HEK293 (cell line): ENCODE data around the gene ASIC1.

Experiments
- BCL11A ChIP-seq: fragments of 450-650 bp; formaldehyde crosslinking; IDR thresholded peaks from 2 replicates; pipeline ENCODE4 v1.5.1; 2016; ENCODE audit warnings: low read depth, missing biosample characterization, missing genetic modification characterization
- FEZF1 ChIP-seq: fragments of 450-650 bp; formaldehyde crosslinking; IDR thresholded peaks from 2 replicates; pipeline ENCODE4 v1.5.1; 2016; ENCODE audit warnings: missing biosample characterization, missing genetic modification characterization
- GLI2 ChIP-seq: fragments of 450-650 bp; formaldehyde crosslinking; IDR thresholded peaks from 2 replicates; pipeline ENCODE4; 2017; ENCODE audit warnings: missing biosample characterization, missing genetic modification characterization, low read depth, borderline replicate concordance
- GLI4 ChIP-seq: fragments of 450-650 bp; formaldehyde crosslinking; IDR thresholded peaks from 2 replicates; pipeline ENCODE4 v1.5.1; 2016; ENCODE audit warnings: missing biosample characterization, missing genetic modification characterization
- GLIS1 ChIP-seq: fragments of 450-650 bp; formaldehyde crosslinking; IDR thresholded peaks from 2 replicates; pipeline ENCODE4 v1.5.1; 2016; ENCODE audit warnings: missing biosample characterization, missing genetic modification characterization
- HOXD13 ChIP-seq: sonication (generic); formaldehyde crosslinking; IDR thresholded peaks from 2 replicates; pipeline ENCODE4 v1.8.0; 2022; ENCODE audit warnings: missing genetic modification reagents, borderline replicate concordance
- KLF7 ChIP-seq: fragments of 450-650 bp; formaldehyde crosslinking; IDR thresholded peaks from 2 replicates; pipeline ENCODE4 v1.5.1; 2016; ENCODE audit warnings: missing biosample characterization, missing genetic modification characterization, borderline replicate concordance
- MZF1 ChIP-seq: fragments of 450-650 bp; formaldehyde crosslinking; IDR thresholded peaks from 2 replicates; pipeline ENCODE4 v1.5.1; 2017; ENCODE audit warnings: missing biosample characterization, missing genetic modification characterization, borderline replicate concordance
- SCRT2 ChIP-seq: fragments of 450-650 bp; formaldehyde crosslinking; IDR thresholded peaks from 2 replicates; pipeline ENCODE4 v1.5.1; 2016; ENCODE audit warnings: missing biosample characterization, missing genetic modification characterization
- SP2 ChIP-seq: fragments of 450-650 bp; formaldehyde crosslinking; IDR thresholded peaks from 2 replicates; pipeline ENCODE4 v1.5.1; 2016; ENCODE audit warnings: missing biosample characterization, missing genetic modification characterization
- YY2 ChIP-seq: fragments of 450-650 bp; formaldehyde crosslinking; IDR thresholded peaks from 2 replicates; pipeline ENCODE4 v1.5.1; 2016; ENCODE audit warnings: missing biosample characterization, missing genetic modification characterization
- ZBTB21 ChIP-seq: fragments of 450-650 bp; formaldehyde crosslinking; IDR thresholded peaks from 2 replicates; pipeline ENCODE4 v1.5.1; 2017; ENCODE audit warnings: missing biosample characterization, missing genetic modification characterization
- ZBTB48 ChIP-seq: fragments of 450-650 bp; formaldehyde crosslinking; IDR thresholded peaks from 2 replicates; pipeline ENCODE4 v1.5.1; 2016; ENCODE audit warnings: missing biosample characterization, missing genetic modification characterization
- ZFHX2 ChIP-seq: fragments of 450-650 bp; formaldehyde crosslinking; conservative IDR thresholded peaks from 2 replicates; pipeline ENCODE4 v1.5.1; 2016; ENCODE audit warnings: missing biosample characterization, missing genetic modification characterization
- ZFP3 ChIP-seq: fragments of 450-650 bp; formaldehyde crosslinking; IDR thresholded peaks from 2 replicates; pipeline ENCODE4 v1.5.1; 2016; ENCODE audit warnings: low read depth, missing biosample characterization, missing genetic modification characterization
- ZFP69B ChIP-seq: fragments of 450-650 bp; formaldehyde crosslinking; IDR thresholded peaks from 2 replicates; pipeline ENCODE4 v1.5.1; 2016; ENCODE audit warnings: missing biosample characterization, missing genetic modification characterization
- ZNF214 ChIP-seq: fragments of 450-650 bp; formaldehyde crosslinking; IDR thresholded peaks from 2 replicates; pipeline ENCODE4 v1.5.1; 2017; ENCODE audit warnings: missing biosample characterization, mild to moderate bottlenecking, missing genetic modification characterization, borderline replicate concordance
- ZNF37A ChIP-seq: fragments of 450-650 bp; IDR thresholded peaks from 2 replicates; pipeline ENCODE4 v1.5.1; 2018; ENCODE audit warnings: missing biosample characterization, missing genetic modification characterization
- ZNF404 ChIP-seq: fragments of 450-650 bp; formaldehyde crosslinking; IDR thresholded peaks from 2 replicates; pipeline ENCODE4 v1.5.1; 2017; ENCODE audit warnings: missing biosample characterization, missing genetic modification characterization
- ZNF426 ChIP-seq: fragments of 450-650 bp; formaldehyde crosslinking; IDR thresholded peaks from 2 replicates; pipeline ENCODE4 v1.5.1; 2017; ENCODE audit warnings: missing biosample characterization, missing genetic modification characterization, mild to moderate bottlenecking, inconsistent platforms, moderate library complexity
- ZNF529 ChIP-seq: fragments of 450-650 bp; formaldehyde crosslinking; IDR thresholded peaks from 2 replicates; pipeline ENCODE4 v1.5.1; 2017; ENCODE audit warnings: missing genetic modification characterization, missing biosample characterization; ENCODE audit not compliant: insufficient replicate concordance
- ZNF544 ChIP-seq: fragments of 450-650 bp; formaldehyde crosslinking; IDR thresholded peaks from 2 replicates; pipeline ENCODE4 v1.5.0; 2017; ENCODE audit warnings: missing biosample characterization, missing genetic modification characterization
- ZNF623 ChIP-seq: fragments of 450-650 bp; formaldehyde crosslinking; IDR thresholded peaks from 2 replicates; pipeline ENCODE4 v1.5.1; 2016; ENCODE audit warnings: missing biosample characterization, missing genetic modification characterization
- ZNF785 ChIP-seq: fragments of 450-650 bp; formaldehyde crosslinking; IDR thresholded peaks from 2 replicates; pipeline ENCODE4 v1.5.1; 2016; ENCODE audit warnings: missing biosample characterization, missing genetic modification characterization
- ZNF830 ChIP-seq: fragments of 450-650 bp; IDR thresholded peaks from 2 replicates; pipeline ENCODE4 v1.5.0; 2018; ENCODE audit warnings: missing biosample characterization, missing genetic modification characterization, low read depth, mild to moderate bottlenecking, moderate library complexity
- TF ChIP-seq, protein P1 (sequence below): fragments of 450-650 bp; formaldehyde crosslinking; IDR thresholded peaks from 2 replicates; pipeline ENCODE4 v1.5.1; 2016; ENCODE audit warnings: missing biosample characterization, missing genetic modification characterization
- TF ChIP-seq, protein P2 (sequence below): fragments of 450-650 bp; formaldehyde crosslinking; IDR thresholded peaks from 2 replicates; pipeline ENCODE4 v1.5.1; 2016; ENCODE audit warnings: missing biosample characterization, missing genetic modification characterization
- TF ChIP-seq, protein P3 (sequence below): fragments of 450-650 bp; formaldehyde crosslinking; IDR thresholded peaks from 2 replicates; pipeline ENCODE4 v1.5.1; 2017; ENCODE audit warnings: missing biosample characterization, missing genetic modification characterization
- TF ChIP-seq, protein P4 (sequence below): fragments of 450-650 bp; formaldehyde crosslinking; IDR thresholded peaks from 2 replicates; pipeline ENCODE4 v1.5.1; 2016; ENCODE audit warnings: missing biosample characterization, missing genetic modification characterization, borderline replicate concordance
- TF ChIP-seq, protein P5 (sequence below): fragments of 450-650 bp; formaldehyde crosslinking; IDR thresholded peaks from 2 replicates; pipeline ENCODE4 v1.5.1; 2016; ENCODE audit warnings: missing biosample characterization, missing genetic modification characterization

The ASIC1 gene

DNA sequence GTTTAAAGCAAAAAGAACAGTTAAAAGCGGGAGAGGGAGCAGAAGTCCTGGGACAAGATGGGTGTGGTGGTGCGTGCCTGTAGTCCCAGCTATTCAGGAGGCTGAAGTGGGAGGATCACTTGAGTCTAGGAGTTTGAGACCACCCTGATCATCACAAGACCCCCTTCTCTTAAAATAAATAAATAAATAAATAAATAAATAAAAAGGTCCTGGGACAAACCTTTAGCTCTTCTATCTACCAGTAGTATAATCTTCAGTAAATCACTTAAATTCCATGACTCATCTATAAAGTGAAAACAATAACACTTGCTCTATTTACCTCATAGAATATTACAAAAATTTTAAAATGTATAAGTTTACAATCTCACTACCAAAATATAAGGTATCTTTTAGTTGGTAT, 37.9 kb upstream of the ASIC1 start (continued):
- TF ChIP-seq ZNF404 (tag by site-specific recombination), result no peak
- no peak for TF ChIP-seq ZFP69B (tag by site-specific recombination)
- TF ChIP-seq ZNF214 (tag by site-specific recombination), result no peak
- TF ChIP-seq MZF1 (tag by site-specific recombination), result no peak
- no peak for TF ChIP-seq SP2 (tag by site-specific recombination)
- TF ChIP-seq BCL11A, result no peak
- TF ChIP-seq ZBTB48 (tag by site-specific recombination), result no peak
- TF ChIP-seq ZNF529, result no peak
- TF ChIP-seq ZBTB21, result no peak
- no peak for TF ChIP-seq ZFP3 (tag by site-specific recombination)
- TF ChIP-seq KLF7 (tag by site-specific recombination), result no peak
- no peak for TF ChIP-seq ZFHX2
- no peak for TF ChIP-seq ZNF785 (tag by site-specific recombination)
- no peak for TF ChIP-seq GLIS1 (tag by site-specific recombination)
- TF ChIP-seq GLI2 (tag by site-specific recombination), result no peak
- no peak; the same call in 1 of the 2 replicates for TF ChIP-seq ZNF623 (tag by site-specific recombination)
- no peak for TF ChIP-seq ZNF544 (tag by site-specific recombination)
- TF ChIP-seq ZNF37A, result no peak
- TF ChIP-seq, protein P1, sequence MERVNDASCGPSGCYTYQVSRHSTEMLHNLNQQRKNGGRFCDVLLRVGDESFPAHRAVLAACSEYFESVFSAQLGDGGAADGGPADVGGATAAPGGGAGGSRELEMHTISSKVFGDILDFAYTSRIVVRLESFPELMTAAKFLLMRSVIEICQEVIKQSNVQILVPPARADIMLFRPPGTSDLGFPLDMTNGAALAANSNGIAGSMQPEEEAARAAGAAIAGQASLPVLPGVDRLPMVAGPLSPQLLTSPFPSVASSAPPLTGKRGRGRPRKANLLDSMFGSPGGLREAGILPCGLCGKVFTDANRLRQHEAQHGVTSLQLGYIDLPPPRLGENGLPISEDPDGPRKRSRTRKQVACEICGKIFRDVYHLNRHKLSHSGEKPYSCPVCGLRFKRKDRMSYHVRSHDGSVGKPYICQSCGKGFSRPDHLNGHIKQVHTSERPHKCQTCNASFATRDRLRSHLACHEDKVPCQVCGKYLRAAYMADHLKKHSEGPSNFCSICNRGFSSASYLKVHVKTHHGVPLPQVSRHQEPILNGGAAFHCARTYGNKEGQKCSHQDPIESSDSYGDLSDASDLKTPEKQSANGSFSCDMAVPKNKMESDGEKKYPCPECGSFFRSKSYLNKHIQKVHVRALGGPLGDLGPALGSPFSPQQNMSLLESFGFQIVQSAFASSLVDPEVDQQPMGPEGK (tag by site-specific recombination), result no peak
- TF ChIP-seq SCRT2, result no peak
- TF ChIP-seq HOXD13, result no peak
- TF ChIP-seq, protein P2, sequence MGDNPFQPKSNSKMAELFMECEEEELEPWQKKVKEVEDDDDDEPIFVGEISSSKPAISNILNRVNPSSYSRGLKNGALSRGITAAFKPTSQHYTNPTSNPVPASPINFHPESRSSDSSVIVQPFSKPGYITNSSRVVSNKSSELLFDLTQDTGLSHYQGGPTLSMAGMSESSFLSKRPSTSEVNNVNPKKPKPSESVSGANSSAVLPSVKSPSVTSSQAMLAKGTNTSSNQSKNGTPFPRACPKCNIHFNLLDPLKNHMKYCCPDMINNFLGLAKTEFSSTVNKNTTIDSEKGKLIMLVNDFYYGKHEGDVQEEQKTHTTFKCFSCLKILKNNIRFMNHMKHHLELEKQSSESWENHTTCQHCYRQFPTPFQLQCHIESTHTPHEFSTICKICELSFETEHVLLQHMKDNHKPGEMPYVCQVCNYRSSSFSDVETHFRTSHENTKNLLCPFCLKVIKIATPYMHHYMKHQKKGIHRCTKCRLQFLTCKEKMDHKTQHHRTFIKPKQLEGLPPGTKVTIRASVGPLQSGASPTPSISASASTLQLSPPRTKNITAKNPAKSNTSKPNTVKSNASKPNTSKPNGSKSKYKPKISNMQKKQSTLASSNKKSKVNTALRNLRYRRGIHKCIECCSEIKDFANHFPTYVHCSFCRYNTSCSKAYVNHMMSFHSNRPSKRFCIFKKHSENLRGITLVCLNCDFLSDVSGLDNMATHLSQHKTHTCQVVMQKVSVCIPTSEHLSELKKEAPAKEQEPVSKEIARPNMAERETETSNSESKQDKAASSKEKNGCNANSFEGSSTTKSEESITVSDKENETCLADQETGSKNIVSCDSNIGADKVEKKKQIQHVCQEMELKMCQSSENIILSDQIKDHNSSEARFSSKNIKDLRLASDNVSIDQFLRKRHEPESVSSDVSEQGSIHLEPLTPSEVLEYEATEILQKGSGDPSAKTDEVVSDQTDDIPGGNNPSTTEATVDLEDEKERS (tag by site-specific recombination), result no peak
- TF ChIP-seq ZNF426 (tag by site-specific recombination), result peak; percentile 56; the same call in 1 of the 2 replicates
- TF ChIP-seq YY2 (tag by site-specific recombination), result no peak
- TF ChIP-seq, protein P3, sequence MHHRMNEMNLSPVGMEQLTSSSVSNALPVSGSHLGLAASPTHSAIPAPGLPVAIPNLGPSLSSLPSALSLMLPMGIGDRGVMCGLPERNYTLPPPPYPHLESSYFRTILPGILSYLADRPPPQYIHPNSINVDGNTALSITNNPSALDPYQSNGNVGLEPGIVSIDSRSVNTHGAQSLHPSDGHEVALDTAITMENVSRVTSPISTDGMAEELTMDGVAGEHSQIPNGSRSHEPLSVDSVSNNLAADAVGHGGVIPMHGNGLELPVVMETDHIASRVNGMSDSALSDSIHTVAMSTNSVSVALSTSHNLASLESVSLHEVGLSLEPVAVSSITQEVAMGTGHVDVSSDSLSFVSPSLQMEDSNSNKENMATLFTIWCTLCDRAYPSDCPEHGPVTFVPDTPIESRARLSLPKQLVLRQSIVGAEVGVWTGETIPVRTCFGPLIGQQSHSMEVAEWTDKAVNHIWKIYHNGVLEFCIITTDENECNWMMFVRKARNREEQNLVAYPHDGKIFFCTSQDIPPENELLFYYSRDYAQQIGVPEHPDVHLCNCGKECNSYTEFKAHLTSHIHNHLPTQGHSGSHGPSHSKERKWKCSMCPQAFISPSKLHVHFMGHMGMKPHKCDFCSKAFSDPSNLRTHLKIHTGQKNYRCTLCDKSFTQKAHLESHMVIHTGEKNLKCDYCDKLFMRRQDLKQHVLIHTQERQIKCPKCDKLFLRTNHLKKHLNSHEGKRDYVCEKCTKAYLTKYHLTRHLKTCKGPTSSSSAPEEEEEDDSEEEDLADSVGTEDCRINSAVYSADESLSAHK (tag by site-specific recombination), result no peak
- TF ChIP-seq, protein P4, sequence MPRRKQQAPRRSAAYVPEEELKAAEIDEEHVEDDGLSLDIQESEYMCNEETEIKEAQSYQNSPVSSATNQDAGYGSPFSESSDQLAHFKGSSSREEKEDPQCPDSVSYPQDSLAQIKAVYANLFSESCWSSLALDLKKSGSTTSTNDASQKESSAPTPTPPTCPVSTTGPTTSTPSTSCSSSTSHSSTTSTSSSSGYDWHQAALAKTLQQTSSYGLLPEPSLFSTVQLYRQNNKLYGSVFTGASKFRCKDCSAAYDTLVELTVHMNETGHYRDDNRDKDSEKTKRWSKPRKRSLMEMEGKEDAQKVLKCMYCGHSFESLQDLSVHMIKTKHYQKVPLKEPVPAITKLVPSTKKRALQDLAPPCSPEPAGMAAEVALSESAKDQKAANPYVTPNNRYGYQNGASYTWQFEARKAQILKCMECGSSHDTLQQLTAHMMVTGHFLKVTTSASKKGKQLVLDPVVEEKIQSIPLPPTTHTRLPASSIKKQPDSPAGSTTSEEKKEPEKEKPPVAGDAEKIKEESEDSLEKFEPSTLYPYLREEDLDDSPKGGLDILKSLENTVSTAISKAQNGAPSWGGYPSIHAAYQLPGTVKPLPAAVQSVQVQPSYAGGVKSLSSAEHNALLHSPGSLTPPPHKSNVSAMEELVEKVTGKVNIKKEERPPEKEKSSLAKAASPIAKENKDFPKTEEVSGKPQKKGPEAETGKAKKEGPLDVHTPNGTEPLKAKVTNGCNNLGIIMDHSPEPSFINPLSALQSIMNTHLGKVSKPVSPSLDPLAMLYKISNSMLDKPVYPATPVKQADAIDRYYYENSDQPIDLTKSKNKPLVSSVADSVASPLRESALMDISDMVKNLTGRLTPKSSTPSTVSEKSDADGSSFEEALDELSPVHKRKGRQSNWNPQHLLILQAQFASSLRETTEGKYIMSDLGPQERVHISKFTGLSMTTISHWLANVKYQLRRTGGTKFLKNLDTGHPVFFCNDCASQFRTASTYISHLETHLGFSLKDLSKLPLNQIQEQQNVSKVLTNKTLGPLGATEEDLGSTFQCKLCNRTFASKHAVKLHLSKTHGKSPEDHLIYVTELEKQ (tag by site-specific recombination), result no peak
- TF ChIP-seq, protein P5, sequence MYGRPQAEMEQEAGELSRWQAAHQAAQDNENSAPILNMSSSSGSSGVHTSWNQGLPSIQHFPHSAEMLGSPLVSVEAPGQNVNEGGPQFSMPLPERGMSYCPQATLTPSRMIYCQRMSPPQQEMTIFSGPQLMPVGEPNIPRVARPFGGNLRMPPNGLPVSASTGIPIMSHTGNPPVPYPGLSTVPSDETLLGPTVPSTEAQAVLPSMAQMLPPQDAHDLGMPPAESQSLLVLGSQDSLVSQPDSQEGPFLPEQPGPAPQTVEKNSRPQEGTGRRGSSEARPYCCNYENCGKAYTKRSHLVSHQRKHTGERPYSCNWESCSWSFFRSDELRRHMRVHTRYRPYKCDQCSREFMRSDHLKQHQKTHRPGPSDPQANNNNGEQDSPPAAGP (tag by site-specific recombination), result no peak
- TF ChIP-seq FEZF1, result no peak
- TF ChIP-seq GLI4 (tag by site-specific recombination), result no peak
- TF ChIP-seq ZNF830, result no peak
